GM21515 (cell line): ENCODE data around the gene SPPL2A.
"Not testable (repeated sequence)": the region's sequence is repeated elsewhere in the genome, so short reads cannot be mapped to it uniquely, and the experiment has no call there.

ENCODE experiments used
- ATAC-seq: cut with Tn5 transposase; IDR thresholded peaks from one replicate; pipeline ENCODE4 v1.9.1; 2021; ENCODE audit not compliant: unreplicated experiment

SPPL2A gene

GRCh38 chr15:50765195-50765967 is at the start of gene SPPL2A:
TSS of gene SPPL2A (minus strand) at chr15:50765706. CDS start at chr15:50765533, 173 bp downstream.
- peak; percentile 84 for ATAC-seq

- no peak for ATAC-seq
Measured at GRCh38 chr15:50814634-50815033, 49.1 kb upstream of the SPPL2A start.

- ATAC-seq: no peak
Measured at GRCh38 chr15:50813865-50814264, 48.4 kb upstream of the SPPL2A start.

- no peak for ATAC-seq
Measured at GRCh38 chr15:50813089-50813488, 47.6 kb upstream of the SPPL2A start.

GRCh38 chr15:50812181-50812506 is 46.6 kb upstream of the SPPL2A start:
- ATAC-seq: not testable (repeated sequence)

- not testable (repeated sequence) for ATAC-seq
Measured at GRCh38 chr15:50811461-50812180, 46.1 kb upstream of the SPPL2A start.

GRCh38 chr15:50810128-50810527 is 44.6 kb upstream of the SPPL2A start:
- no peak for ATAC-seq

GRCh38 chr15:50808728-50809127 is 43.2 kb upstream of the SPPL2A start:
- no peak for ATAC-seq

- no peak for ATAC-seq
Measured at GRCh38 chr15:50803479-50804180, 38.1 kb upstream of the SPPL2A start.

- no peak for ATAC-seq
Measured at GRCh38 chr15:50800715-50801114, 35.2 kb upstream of the SPPL2A start.

GRCh38 chr15:50798684-50799083 is 33.2 kb upstream of the SPPL2A start:
- ATAC-seq: no peak

GRCh38 chr15:50797926-50798325 is 32.4 kb upstream of the SPPL2A start:
- no peak for ATAC-seq

GRCh38 chr15:50791486-50791885 is 26.0 kb upstream of the SPPL2A start:
- no peak for ATAC-seq

GRCh38 chr15:50790778-50791453 is 25.4 kb upstream of the SPPL2A start:
- no peak for ATAC-seq

- no peak for ATAC-seq
Measured at GRCh38 chr15:50786871-50787270, 21.4 kb upstream of the SPPL2A start.

GRCh38 chr15:50786438-50786837 is 20.9 kb upstream of the SPPL2A start:
- ATAC-seq: no peak

GRCh38 chr15:50783895-50784294 is 18.4 kb upstream of the SPPL2A start:
- no peak for ATAC-seq

- ATAC-seq: no peak
Measured at GRCh38 chr15:50783411-50783810, 17.9 kb upstream of the SPPL2A start.

GRCh38 chr15:50778086-50778485 is 12.6 kb upstream of the SPPL2A start:
- ATAC-seq: no peak

GRCh38 chr15:50777042-50777441 is 11.5 kb upstream of the SPPL2A start:
- ATAC-seq: no peak

GRCh38 chr15:50774450-50774849 is 8.9 kb upstream of the SPPL2A start:
- no peak for ATAC-seq
